Prostate gland (tissue), 2 donors: ENCODE measurements around the gene METTL2A.
"Not testable (repeated sequence)": the region's sequence is repeated elsewhere in the genome, so short reads cannot be mapped to it uniquely, and the experiment has no call there.

Experiments
- CTCF ChIP-seq, 4 experiments: fragments of 200-600 bp in 2 of 4; fragments of 450-650 bp in 2 of 4; sonication (generic) in 2 of 4; IDR thresholded peaks; 1 replicate in 3 of 4; 2 replicates in 1 of 4; pipeline ENCODE4 v1.5.1; 2016 to 2019; ENCODE audit warnings: antibody characterized with exemption in 4 of 4, mild to moderate bottlenecking in 2 of 4, moderate library complexity in 2 of 4
- POLR2A ChIP-seq: fragments of 450-650 bp; IDR thresholded peaks from one replicate; pipeline ENCODE4 v1.6.1; 2016; ENCODE audit warnings: antibody characterized with exemption, mild to moderate bottlenecking

GRCh38 chr17:62478880-62479638, 55.4 kb downstream of the METTL2A start:
- not testable (repeated sequence) for TF ChIP-seq CTCF (IDR thresholded peaks at IDR 0.05); POLR2A
